RCC 7860 (cell line): ENCODE data around the gene HPGDS.

Experiments used
- DNase-seq: peaks from one replicate; pipeline ENCODE4 v3.0.0-alpha.2; 2015; ENCODE audit warnings: low spot score
- FAIRE-seq: peaks from 2 replicates; lab custom pipeline; 2012; peaks lifted over from hg19 to GRCh38; lab: Jason Lieb, UNC

HPGDS gene

DNA sequence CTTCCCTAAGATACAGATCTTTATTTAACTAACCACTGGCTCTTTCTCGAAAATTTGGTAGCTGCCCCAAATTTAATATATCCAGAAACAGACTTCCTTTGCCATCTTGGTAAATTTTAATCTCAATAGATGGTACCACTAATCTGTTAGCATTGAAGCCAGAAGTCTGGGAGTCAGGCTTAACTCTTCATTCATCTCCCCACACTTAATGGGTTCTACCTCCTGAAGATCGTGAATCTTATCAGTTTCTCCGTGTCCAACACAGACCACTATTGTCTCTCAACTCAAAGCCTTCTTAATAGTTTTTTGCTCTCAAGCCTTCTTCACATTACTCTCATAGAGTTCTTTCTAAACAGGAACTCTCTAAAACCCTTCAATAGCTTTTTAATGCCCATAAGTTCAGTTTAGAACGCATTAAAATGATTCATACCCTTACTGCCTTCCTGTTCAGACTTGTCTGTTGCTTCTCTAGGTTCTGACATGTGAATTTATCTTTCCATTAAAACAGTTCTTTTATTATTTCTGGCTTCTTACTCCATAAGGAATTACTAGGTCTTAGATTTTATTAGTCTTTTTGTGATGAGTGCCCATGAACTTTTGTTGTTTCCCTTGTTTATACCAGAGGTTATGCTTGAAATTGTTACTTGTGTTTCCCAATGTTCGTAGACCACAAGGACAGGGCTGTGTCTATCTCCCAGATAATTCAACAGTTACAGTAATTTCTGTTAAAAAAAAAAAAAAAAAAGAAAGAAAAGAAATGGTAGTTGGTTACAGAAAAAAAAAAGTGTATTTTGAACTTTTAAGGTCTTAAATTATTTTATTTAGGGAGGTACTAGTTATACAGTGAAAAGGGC is 80.2 kb downstream of the HPGDS start:
- no peak for FAIRE-seq

DNA sequence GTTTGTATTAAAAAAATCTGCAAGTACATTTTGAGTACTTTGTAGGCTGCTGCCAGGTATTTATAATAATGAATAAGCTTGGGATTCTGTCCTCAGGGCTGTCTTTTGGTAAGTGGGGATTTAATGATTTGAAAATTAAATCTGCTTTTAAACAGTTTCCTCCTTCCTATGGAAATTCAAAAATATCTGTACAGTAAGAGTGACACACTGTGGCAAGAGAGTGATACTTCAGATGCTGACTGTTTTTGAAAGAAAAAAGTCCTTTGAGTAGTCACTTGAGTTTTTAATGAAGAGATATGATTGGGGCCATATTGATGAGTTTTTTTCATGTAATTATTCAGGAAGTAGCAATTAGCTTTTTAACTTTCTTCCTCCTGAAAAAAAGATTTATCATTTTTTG is 85.8 kb downstream of the HPGDS start:
- no peak for FAIRE-seq
- no peak for DNase-seq

More for the DNA sequence above, 80.2 kb downstream of the HPGDS start:
- no peak for DNase-seq

DNA sequence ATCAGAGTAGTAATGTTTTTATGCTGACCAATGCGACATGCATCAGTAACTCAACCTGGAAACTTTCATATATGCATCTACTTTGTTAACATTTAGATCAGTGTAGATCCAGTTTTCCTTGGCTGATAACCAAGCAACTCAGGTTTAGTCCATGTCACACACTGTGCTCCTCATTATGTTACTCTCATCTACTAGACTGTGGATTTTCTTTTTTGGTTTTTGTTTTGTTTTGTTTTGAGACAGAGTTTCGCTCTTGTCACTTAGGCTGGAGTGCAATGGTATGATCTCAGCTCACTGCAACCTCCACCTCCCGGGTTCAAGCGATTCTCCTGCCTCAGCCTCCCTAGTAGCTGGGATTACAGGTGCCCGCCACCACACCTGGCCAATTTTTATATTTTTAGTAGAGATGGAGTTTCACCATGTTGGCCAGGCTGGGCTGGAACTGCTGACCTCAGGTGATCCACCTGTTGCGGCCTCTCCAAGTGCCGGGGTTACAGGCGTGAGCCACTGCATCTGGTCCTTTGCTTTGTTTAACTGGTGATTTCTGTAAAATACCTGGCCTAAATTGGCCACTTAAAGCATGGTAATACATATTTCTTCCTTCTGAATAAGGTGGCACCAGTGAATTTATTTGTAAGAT is 86.4 kb downstream of the HPGDS start:
- no peak for DNase-seq
- FAIRE-seq = no peak

DNA sequence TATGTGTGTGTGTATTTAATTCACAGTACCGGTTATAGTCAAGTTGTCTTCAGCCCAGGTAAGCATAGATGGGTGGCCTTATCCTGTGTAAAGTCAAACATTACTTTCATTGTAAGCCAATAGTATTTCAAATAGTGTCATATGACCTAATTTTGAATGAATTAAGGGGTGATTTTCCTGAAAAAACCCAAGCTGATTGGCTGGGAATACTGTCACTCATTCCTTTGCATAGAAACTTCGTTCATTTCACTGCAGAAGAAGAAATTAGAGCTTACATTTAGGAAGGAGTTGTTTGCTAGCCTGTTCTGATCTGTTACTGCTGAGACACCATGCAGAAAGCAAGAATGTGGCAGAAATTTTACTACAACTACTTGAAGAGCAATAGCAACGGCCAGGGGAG is 89.6 kb downstream of the HPGDS start:
- DNase-seq (no peak), FAIRE-seq (no peak)

- no peak for FAIRE-seq
- no peak for DNase-seq
Observed at GRCh38 chr4:94251094-94251493, 91.5 kb downstream of the HPGDS start.
